ENCODE data around the gene ASB13. TPM values are rescaled to one million over a fixed set of nuclear protein-coding genes. Genes with fewer than 3 reads are reported as not detected.

ASB13 gene
- total and polyA plus RNA-seq, 10 of the 15 experiments (the other 5 are each of a cell fraction or from before 2014, with no cell fraction given): 0.02 to 0.59 (median 0.10) TPM; not detected in 2

Small RNA genes within 50 kb of the gene (small RNA-seq; reads per million reads assigned to genes)
- gene AL365356.2 (not detected), gene RN7SL445P (not detected)

Other genes starting within 250 kb of the ASB13 start
- not detected in 2 replicates for gene CALML5, start 167.0 kb downstream of the ASB13 start, total RNA-seq (2014; rRNA removed)
- gene CALML5, start 167.0 kb downstream of the ASB13 start, total RNA-seq (2014; rRNA removed; fragmentation: Illumina TruSeq; extraction: Trizol): not detected in 2 replicates
- not detected in 2 replicates for gene CALML5, start 167.0 kb downstream of the ASB13 start, total RNA-seq (2021)
- gene CALML5, start 167.0 kb downstream of the ASB13 start, polyA plus RNA-seq (2011; rRNA removed): not detected in 2 replicates
- not detected in 2 replicates for gene CALML5, start 167.0 kb downstream of the ASB13 start, polyA plus RNA-seq (2014; fragmentation: Illumina TruSeq; extraction: Trizol)
- gene CALML5, start 167.0 kb downstream of the ASB13 start, polyA plus RNA-seq (2014; fragmentation: Nextera tagmentation; extraction: Ambion mirVana): not detected
- gene CALML5, start 167.0 kb downstream of the ASB13 start, polyA plus RNA-seq (2014; rRNA removed): not detected in 2 replicates
- not detected for gene CALML5, start 167.0 kb downstream of the ASB13 start, polyA plus RNA-seq (2016; fragmentation: Nextera tagmentation; extraction: Ambion mirVana)
- gene CALML3, start 141.6 kb downstream of the ASB13 start, total RNA-seq (2014; rRNA removed): not detected in 2 replicates
- gene CALML3, start 141.6 kb downstream of the ASB13 start, total RNA-seq (2014; rRNA removed; fragmentation: Illumina TruSeq; extraction: Trizol): not detected in 2 replicates
- gene CALML3, start 141.6 kb downstream of the ASB13 start, total RNA-seq (2021): not detected in 2 replicates
- gene CALML3, start 141.6 kb downstream of the ASB13 start, polyA plus RNA-seq (2011; rRNA removed): not detected in 2 replicates
- not detected in 2 replicates for gene CALML3, start 141.6 kb downstream of the ASB13 start, polyA plus RNA-seq (2014; fragmentation: Illumina TruSeq; extraction: Trizol)
- gene CALML3, start 141.6 kb downstream of the ASB13 start, polyA plus RNA-seq (2014; fragmentation: Nextera tagmentation; extraction: Ambion mirVana): not detected
- gene CALML3, start 141.6 kb downstream of the ASB13 start, polyA plus RNA-seq (2014; rRNA removed): not detected in 2 replicates
- gene CALML3, start 141.6 kb downstream of the ASB13 start, polyA plus RNA-seq (2016; fragmentation: Nextera tagmentation; extraction: Ambion mirVana): not detected
- 35.8 and 43.4 TPM in 2 replicates for gene TASOR2, start 18.2 kb upstream of the ASB13 start, total RNA-seq (2014; rRNA removed)
- 52.0 and 54.7 TPM in 2 replicates for gene TASOR2, start 18.2 kb upstream of the ASB13 start, total RNA-seq (2014; rRNA removed; fragmentation: Illumina TruSeq; extraction: Trizol)
- 49.4 and 49.5 TPM in 2 replicates for gene TASOR2, start 18.2 kb upstream of the ASB13 start, total RNA-seq (2021)
- gene TASOR2, start 18.2 kb upstream of the ASB13 start, polyA plus RNA-seq (2011; rRNA removed): 32.2 and 46.8 TPM in 2 replicates
- gene TASOR2, start 18.2 kb upstream of the ASB13 start, polyA plus RNA-seq (2014; fragmentation: Illumina TruSeq; extraction: Trizol): 34.9 and 52.1 TPM in 2 replicates
- 10 to 100 TPM in 1 of 2 experiments, 1 to 10 TPM in 1; 8.2 to 10.6 TPM for gene TASOR2, start 18.2 kb upstream of the ASB13 start, polyA plus RNA-seq (2014; fragmentation: Nextera tagmentation; extraction: Ambion mirVana)
- gene TASOR2, start 18.2 kb upstream of the ASB13 start, polyA plus RNA-seq (2014; rRNA removed): 23.3 and 29.8 TPM in 2 replicates
- 10 to 100 TPM; 19.8 to 21.3 TPM for gene TASOR2, start 18.2 kb upstream of the ASB13 start, polyA plus RNA-seq (2016; fragmentation: Nextera tagmentation; extraction: Ambion mirVana)
- gene GDI2, start 146.8 kb upstream of the ASB13 start, total RNA-seq (2014; rRNA removed): 376 and 409 TPM in 2 replicates
- 384 and 395 TPM in 2 replicates for gene GDI2, start 146.8 kb upstream of the ASB13 start, total RNA-seq (2014; rRNA removed; fragmentation: Illumina TruSeq; extraction: Trizol)
- gene GDI2, start 146.8 kb upstream of the ASB13 start, total RNA-seq (2021): 261 and 262 TPM in 2 replicates
- 278 and 498 TPM in 2 replicates for gene GDI2, start 146.8 kb upstream of the ASB13 start, polyA plus RNA-seq (2011; rRNA removed)
- gene GDI2, start 146.8 kb upstream of the ASB13 start, polyA plus RNA-seq (2014; fragmentation: Illumina TruSeq; extraction: Trizol): 334 and 406 TPM in 2 replicates
- 100 to 1,000 TPM; 264 to 334 TPM for gene GDI2, start 146.8 kb upstream of the ASB13 start, polyA plus RNA-seq (2014; fragmentation: Nextera tagmentation; extraction: Ambion mirVana)
- 233 and 268 TPM in 2 replicates for gene GDI2, start 146.8 kb upstream of the ASB13 start, polyA plus RNA-seq (2014; rRNA removed)
- gene GDI2, start 146.8 kb upstream of the ASB13 start, polyA plus RNA-seq (2016; fragmentation: Nextera tagmentation; extraction: Ambion mirVana): 100 to 1,000 TPM; 264 to 275 TPM
- gene ANKRD16, start 223.3 kb upstream of the ASB13 start, total RNA-seq (2014; rRNA removed): 10.5 and 11.2 TPM in 2 replicates
- 3.5 and 4.6 TPM in 2 replicates for gene ANKRD16, start 223.3 kb upstream of the ASB13 start, total RNA-seq (2014; rRNA removed; fragmentation: Illumina TruSeq; extraction: Trizol)
- 9.0 and 9.5 TPM in 2 replicates for gene ANKRD16, start 223.3 kb upstream of the ASB13 start, total RNA-seq (2021)
- gene ANKRD16, start 223.3 kb upstream of the ASB13 start, polyA plus RNA-seq (2011; rRNA removed): 8.7 and 13.6 TPM in 2 replicates
- gene ANKRD16, start 223.3 kb upstream of the ASB13 start, polyA plus RNA-seq (2014; fragmentation: Illumina TruSeq; extraction: Trizol): 4.3 and 5.2 TPM in 2 replicates
- gene ANKRD16, start 223.3 kb upstream of the ASB13 start, polyA plus RNA-seq (2014; fragmentation: Nextera tagmentation; extraction: Ambion mirVana): 1 to 10 TPM; 1.4 to 2.9 TPM
- 7.9 and 9.3 TPM in 2 replicates for gene ANKRD16, start 223.3 kb upstream of the ASB13 start, polyA plus RNA-seq (2014; rRNA removed)
- 1 to 10 TPM in 1 of 2 experiments, under 1 TPM in 1; 0.57 to 4.2 TPM for gene ANKRD16, start 223.3 kb upstream of the ASB13 start, polyA plus RNA-seq (2016; fragmentation: Nextera tagmentation; extraction: Ambion mirVana)
- gene FBH1, start 223.6 kb upstream of the ASB13 start, total RNA-seq (2014; rRNA removed): 45.1 and 51.9 TPM in 2 replicates
- 54.6 and 60.9 TPM in 2 replicates for gene FBH1, start 223.6 kb upstream of the ASB13 start, total RNA-seq (2014; rRNA removed; fragmentation: Illumina TruSeq; extraction: Trizol)
- gene FBH1, start 223.6 kb upstream of the ASB13 start, total RNA-seq (2021): 58.7 and 66.8 TPM in 2 replicates
- gene FBH1, start 223.6 kb upstream of the ASB13 start, polyA plus RNA-seq (2011; rRNA removed): 40.6 and 49.2 TPM in 2 replicates
- 34.4 and 37.9 TPM in 2 replicates for gene FBH1, start 223.6 kb upstream of the ASB13 start, polyA plus RNA-seq (2014; fragmentation: Illumina TruSeq; extraction: Trizol)
- 10 to 100 TPM in 1 of 2 experiments, 1 to 10 TPM in 1; 6.1 to 19.0 TPM for gene FBH1, start 223.6 kb upstream of the ASB13 start, polyA plus RNA-seq (2014; fragmentation: Nextera tagmentation; extraction: Ambion mirVana)
- gene FBH1, start 223.6 kb upstream of the ASB13 start, polyA plus RNA-seq (2014; rRNA removed): 42.0 and 44.4 TPM in 2 replicates
- gene FBH1, start 223.6 kb upstream of the ASB13 start, polyA plus RNA-seq (2016; fragmentation: Nextera tagmentation; extraction: Ambion mirVana): 10 to 100 TPM; 67.4 to 67.6 TPM